HCT116 (cell line): Measurements from ENCODE around the gene DNPEP. TPM values are rescaled to one million over a fixed set of nuclear protein-coding genes. Genes with fewer than 3 reads are reported as not detected.

ENCODE experiments used
- ATAC-seq: fragments of 200-7000 bp; cut with Tn5 transposase; 2 replicates; pipeline ENCODE4 v1.9.1; 2020; ENCODE audit warnings: mild to moderate bottlenecking, moderate library complexity
- BruUV-seq: library from RNA; stranded (reverse); fragments of 400-500 nt; replicated peaks from 2 replicates; lab custom pipeline; 2021; lab: Mats Ljungman, UMichigan
- CTCF ChIA-PET: fragments of 300-600 bp; sonication (Branson Sonifier 250); formaldehyde crosslinking; loops from one replicate; lab custom pipeline; 2021; ENCODE audit warnings: antibody characterized with exemption; lab: Charles Lee
- POLR2A ChIA-PET: fragments of 300-600, 350-600 bp; sonication (Branson Sonifier 250); formaldehyde crosslinking; loops from one replicate; lab custom pipeline; 2021; ENCODE audit warnings: antibody characterized with exemption; lab: Charles Lee
- RAD21 ChIA-PET, 2 experiments: fragments of 300-600 bp; sonication (Branson Sonifier 250); formaldehyde crosslinking; loops; one replicate each; lab custom pipeline; 2023; ENCODE audit warnings: low total read pairs in 2 of 2; ENCODE audit not compliant: uncharacterized antibody in 2 of 2, unreplicated experiment in 2 of 2, low non-redundant PET in 1 of 2; lab: Charles Lee
- DNase-seq: peaks from one replicate; pipeline ENCODE4 v3.0.0-alpha.2; 2010; ENCODE audit warnings: low read depth, low spot score
- H2AFZ ChIP-seq: fragments of 200-600 bp; shearing (Covaris generic), sonication (generic); 2 replicates; pipeline ENCODE4 v1.6.1; 2017; ENCODE audit warnings: low read depth, mixed run types, mixed read lengths, antibody characterized with exemption, low read length; ENCODE audit not compliant: poor library complexity, severe bottlenecking
- H3K27ac ChIP-seq: 2 replicates; pipeline ENCODE4 v1.5.1; 2012; ENCODE audit warnings: low read depth, low read length
- H3K27me3 ChIP-seq: fragments of 200-600 bp; sonication (generic); 2 replicates; pipeline ENCODE4 v1.6.1; 2016; ENCODE audit warnings: mixed run types, low read length, mixed read lengths; ENCODE audit not compliant: insufficient read depth
- H3K36me3 ChIP-seq, 2 experiments: fragments of 200-500 bp in 1 of 2; fragments of 200-600 bp in 1 of 2; sonication (Bioruptor generic) in 1 of 2; sonication (generic) in 1 of 2; 2 replicates each; pipeline versions ENCODE4 v1.5.1 to v1.6.1; 2014 to 2016; ENCODE audit warnings: low read length in 2 of 2, inconsistent platforms in 1 of 2, mixed read lengths in 1 of 2, mixed run types in 1 of 2; ENCODE audit not compliant: insufficient read depth in 2 of 2, control insufficient read depth in 1 of 2
- H3K4me1 ChIP-seq, 2 experiments: fragments of 200-600 bp in 1 of 2; sonication (generic) in 1 of 2; 2 replicates each; pipeline versions ENCODE4 v1.5.1 to v1.6.1; 2012 to 2017; ENCODE audit warnings: low read length in 2 of 2, inconsistent platforms in 1 of 2, mild to moderate bottlenecking in 1 of 2, mixed read lengths in 1 of 2, mixed run types in 1 of 2, moderate library complexity in 1 of 2; ENCODE audit not compliant: insufficient read depth in 2 of 2, control insufficient read depth in 1 of 2
- H3K4me2 ChIP-seq: fragments of 200-600 bp; sonication (generic); 2 replicates; pipeline ENCODE4 v1.6.1; 2017; ENCODE audit warnings: mixed run types, low read length, mixed read lengths
- H3K4me3 ChIP-seq, 2 experiments: fragments of 200-600 bp in 1 of 2; sonication (generic) in 1 of 2; replicated peaks in 1 of 2; 2 replicates each; pipeline ENCODE4 v1.5.1; 2011 to 2016; ENCODE audit warnings: low read length in 2 of 2, control low read depth in 1 of 2, low read depth in 1 of 2, mild to moderate bottlenecking in 1 of 2, mixed read lengths in 1 of 2, mixed run types in 1 of 2
- H3K79me2 ChIP-seq: fragments of 200-600 bp; sonication (generic); 2 replicates; pipeline ENCODE4 v1.6.1; 2017; ENCODE audit warnings: mild to moderate bottlenecking, mixed run types, low read length, moderate library complexity, mixed read lengths; ENCODE audit not compliant: insufficient read depth
- H3K9ac ChIP-seq: fragments of 200-600 bp; sonication (generic); 2 replicates; pipeline ENCODE4 v1.6.1; 2016; ENCODE audit warnings: low read length, mixed read lengths
- H3K9me2 ChIP-seq: fragments of 200-600 bp; sonication (generic), shearing (Covaris generic); 2 replicates; pipeline ENCODE4 v1.6.1; 2017; ENCODE audit warnings: mixed run types, mild to moderate bottlenecking, moderate library complexity; ENCODE audit not compliant: insufficient read depth
- H3K9me3 ChIP-seq, 2 experiments: fragments of 200-500 bp in 1 of 2; fragments of 200-600 bp in 1 of 2; sonication (Bioruptor generic) in 1 of 2; sonication (generic) in 1 of 2; 2 replicates each; pipeline ENCODE4 v1.6.1; 2014 to 2017; ENCODE audit warnings: low read length in 2 of 2, mixed read lengths in 2 of 2, inconsistent platforms in 1 of 2, low read depth in 1 of 2, mild to moderate bottlenecking in 1 of 2, mixed run types in 1 of 2, moderate library complexity in 1 of 2; ENCODE audit not compliant: control insufficient read depth in 1 of 2, insufficient read depth in 1 of 2
- H4K20me1 ChIP-seq: fragments of 200-600 bp; sonication (generic), shearing (Covaris generic); 2 replicates; pipeline ENCODE4 v1.6.1; 2017; ENCODE audit warnings: mixed run types, mild to moderate bottlenecking, moderate library complexity; ENCODE audit not compliant: insufficient read depth
- ELF1 ChIP-seq: IDR thresholded peaks from 2 replicates; pipeline ENCODE4 v1.6.1; 2012; ENCODE audit warnings: low read depth, borderline replicate concordance
- SIN3A ChIP-seq: IDR thresholded peaks from 2 replicates; pipeline ENCODE4 v1.6.1; 2012; ENCODE audit warnings: low read depth
- SP1 ChIP-seq: IDR thresholded peaks from 2 replicates; pipeline ENCODE4 v1.6.1; 2012; ENCODE audit warnings: low read depth
- TCF7L2 ChIP-seq: IDR thresholded peaks from 2 replicates; pipeline ENCODE4 v1.7.0; 2011; ENCODE audit warnings: borderline replicate concordance, inconsistent platforms; ENCODE audit not compliant: insufficient read depth, insufficient read length; ENCODE audit errors: extremely low read depth
- YY1 ChIP-seq: IDR thresholded peaks from 2 replicates; pipeline ENCODE4 v1.6.1; 2011; ENCODE audit warnings: low read length, low read depth, moderate library complexity, mild to moderate bottlenecking; ENCODE audit not compliant: insufficient replicate concordance; ENCODE audit errors: extremely low read depth
- ZFX ChIP-seq: fragments of 450-650 bp; IDR thresholded peaks from 2 replicates; pipeline ENCODE4 v1.6.1; 2017
- intact Hi-C: fragments of 100-400 bp; cut with micrococcal nuclease; formaldehyde crosslinking; loops from 2 replicates; pipeline ENCODE4 v1.10.0; 2022
- total RNA-seq: library from RNA; stranded (reverse); gene quantifications from one replicate; pipeline ENCODE4 v1.2.1, GENCODE V29; 2021; ENCODE audit not compliant: unreplicated experiment
- TF ChIP-seq, protein P1 (sequence below): IDR thresholded peaks from 2 replicates; pipeline ENCODE4 v1.6.1; 2012
- TF ChIP-seq, protein P2 (sequence below), 3 experiments: fragments of 200-600 bp in 1 of 3; sonication (generic) in 1 of 3; IDR thresholded peaks in 2 of 3; conservative IDR thresholded peaks in 1 of 3; 2 replicates each; pipeline ENCODE4 v1.5.1; 2012 to 2017; ENCODE audit warnings: low read depth in 2 of 3, low read length in 2 of 3, antibody characterized with exemption in 1 of 3, borderline replicate concordance in 1 of 3, control low read depth in 1 of 3, mild to moderate bottlenecking in 1 of 3, mixed read lengths in 1 of 3, mixed run types in 1 of 3, moderate library complexity in 1 of 3; ENCODE audit not compliant: insufficient read depth in 1 of 3

The DNPEP gene
- total RNA-seq, 1 experiment from 2014 or later: 80.1 TPM

DNA sequence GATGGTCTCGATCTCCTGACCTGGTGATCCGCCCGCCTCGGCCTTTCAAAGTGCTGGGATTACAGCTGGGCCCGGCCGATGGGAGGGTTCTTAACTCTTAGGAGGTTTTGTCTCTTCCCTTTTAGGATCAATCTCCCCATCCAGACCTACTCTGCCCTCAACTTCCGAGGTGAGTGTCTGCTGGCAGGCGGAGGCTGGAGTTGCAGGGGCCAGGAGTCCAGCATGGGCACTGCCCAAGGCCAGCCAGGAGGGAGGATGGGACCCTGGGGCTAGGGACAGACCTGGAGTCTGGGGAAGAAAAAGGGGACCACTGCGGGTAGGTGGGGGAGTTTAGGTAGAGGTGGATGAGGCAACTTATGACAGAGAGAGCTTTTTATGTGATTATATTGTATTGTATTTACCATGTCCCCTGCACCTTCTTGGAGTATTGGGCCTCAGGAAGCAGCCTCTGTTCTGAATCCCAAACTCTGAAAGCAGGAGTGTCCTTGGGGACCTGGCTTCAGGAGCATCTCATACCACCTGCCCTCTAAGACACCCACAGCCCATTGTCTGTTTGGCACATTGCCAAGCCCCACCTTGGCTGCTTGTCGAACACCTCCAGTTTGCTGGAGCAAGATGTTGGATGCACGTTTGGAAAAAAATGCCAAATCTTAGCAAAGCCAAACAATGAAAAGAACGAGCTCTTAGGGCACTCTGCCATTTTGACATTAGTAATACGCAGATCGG is 36.1 kb upstream of the DNPEP start:
- Histone ChIP-seq H3K36me3 (no peaks in the 10 kb centered on the region), H3K27ac (no peak overlapping the region), H3K4me3 (no peak overlapping the region), H3K9me3 (no peaks in the 10 kb centered on the region), H3K27me3 (no peaks in the 10 kb centered on the region), H3K4me2 (no peak overlapping the region), H2AFZ (no peak overlapping the region), H3K4me1 (peaks cover 0 to 17% of the 10 kb centered on the region in 2 experiments; a peak in 2 of 4 replicates)
- no peak for DNase-seq
- ChIA-PET RAD21 (no interaction called here), CTCF (interaction anchor here (1.0 to 1.1 kb wide), 2 partner anchors 10 kb away, joined by 3 to 4 read pairs; no protein-coding TSS in a partner anchor), POLR2A (no interaction called here)
- no TSS peak for BruUV-seq
- intact Hi-C loops: no loop called here
- TF ChIP-seq, protein P1, sequence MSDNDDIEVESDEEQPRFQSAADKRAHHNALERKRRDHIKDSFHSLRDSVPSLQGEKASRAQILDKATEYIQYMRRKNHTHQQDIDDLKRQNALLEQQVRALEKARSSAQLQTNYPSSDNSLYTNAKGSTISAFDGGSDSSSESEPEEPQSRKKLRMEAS: no peak
- TF ChIP-seq, protein P2, sequence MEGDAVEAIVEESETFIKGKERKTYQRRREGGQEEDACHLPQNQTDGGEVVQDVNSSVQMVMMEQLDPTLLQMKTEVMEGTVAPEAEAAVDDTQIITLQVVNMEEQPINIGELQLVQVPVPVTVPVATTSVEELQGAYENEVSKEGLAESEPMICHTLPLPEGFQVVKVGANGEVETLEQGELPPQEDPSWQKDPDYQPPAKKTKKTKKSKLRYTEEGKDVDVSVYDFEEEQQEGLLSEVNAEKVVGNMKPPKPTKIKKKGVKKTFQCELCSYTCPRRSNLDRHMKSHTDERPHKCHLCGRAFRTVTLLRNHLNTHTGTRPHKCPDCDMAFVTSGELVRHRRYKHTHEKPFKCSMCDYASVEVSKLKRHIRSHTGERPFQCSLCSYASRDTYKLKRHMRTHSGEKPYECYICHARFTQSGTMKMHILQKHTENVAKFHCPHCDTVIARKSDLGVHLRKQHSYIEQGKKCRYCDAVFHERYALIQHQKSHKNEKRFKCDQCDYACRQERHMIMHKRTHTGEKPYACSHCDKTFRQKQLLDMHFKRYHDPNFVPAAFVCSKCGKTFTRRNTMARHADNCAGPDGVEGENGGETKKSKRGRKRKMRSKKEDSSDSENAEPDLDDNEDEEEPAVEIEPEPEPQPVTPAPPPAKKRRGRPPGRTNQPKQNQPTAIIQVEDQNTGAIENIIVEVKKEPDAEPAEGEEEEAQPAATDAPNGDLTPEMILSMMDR (IDR thresholded peaks at IDR 0.05 in 2 of 3, conservative IDR thresholded peaks at IDR 0.05 in 1 of 3; ENCODE audit: borderline replicate concordance in 1 of 3, insufficient read depth in 1 of 3, low read depth in 2 of 3, low read length in 2 of 3): no peak
- TF ChIP-seq ZFX (no peak), SP1 (no peak), SIN3A (no peak), TCF7L2 (no peak), ELF1 (no peak), YY1 (no peak)
- TF ChIP-seq, all 23 proteins: peak for 0
- H3K9ac ChIP-seq: no peak overlapping the region
- no peaks in the 10 kb centered on the region for H3K79me2 ChIP-seq
- no peak for ATAC-seq
- no peaks in the 10 kb centered on the region for H4K20me1 ChIP-seq
- H3K9me2 ChIP-seq: no peaks in the 10 kb centered on the region
